GM18526 (cell line): Measurements from ENCODE around the gene LRBA.

Experiments
- POLR2A ChIP-seq: IDR thresholded peaks from 3 replicates; pipeline ENCODE4 v1.6.1; 2011; ENCODE audit not compliant: insufficient read length; ENCODE audit errors: extremely low read depth

Gene LRBA

DNA sequence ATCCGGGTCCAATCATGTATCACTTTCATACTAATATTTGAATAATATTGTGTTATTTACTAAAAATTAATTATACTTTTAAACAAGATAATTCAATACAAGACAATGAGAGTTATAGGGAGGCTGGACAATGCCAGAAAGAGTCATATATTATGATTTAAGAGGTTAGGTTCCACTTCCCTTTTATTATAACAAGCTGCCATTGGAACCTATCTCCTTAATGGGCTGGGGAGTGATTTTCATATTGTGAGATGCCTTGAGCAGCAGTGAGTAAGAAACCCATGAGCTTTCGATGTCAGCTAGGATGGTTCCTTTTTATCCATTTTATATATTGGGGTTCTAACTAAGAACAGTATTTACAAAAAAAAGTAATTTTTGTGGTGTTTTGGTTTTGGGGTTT, 341.3 kb downstream of the LRBA start:
- no peak for TF ChIP-seq POLR2A

DNA sequence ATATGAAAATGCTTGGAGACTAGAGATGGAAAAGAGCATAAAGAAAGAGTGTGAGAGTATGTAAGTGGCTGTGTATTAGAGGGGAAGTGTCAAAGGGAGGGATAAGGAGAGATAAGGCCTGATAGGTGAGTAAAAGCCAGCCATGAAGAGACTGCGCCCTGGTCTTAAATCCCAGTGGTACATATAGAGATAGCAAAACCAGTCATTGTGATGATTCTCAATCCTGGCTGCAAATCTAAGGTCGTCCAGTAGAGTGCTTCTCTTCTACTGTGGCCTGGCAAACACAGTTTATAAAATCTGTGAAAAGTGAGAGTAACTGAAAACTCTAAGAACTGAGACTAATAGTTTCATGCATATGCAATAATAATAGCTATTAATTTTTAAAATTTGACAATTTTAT, 346.3 kb downstream of the LRBA start:
- TF ChIP-seq POLR2A: no peak

DNA sequence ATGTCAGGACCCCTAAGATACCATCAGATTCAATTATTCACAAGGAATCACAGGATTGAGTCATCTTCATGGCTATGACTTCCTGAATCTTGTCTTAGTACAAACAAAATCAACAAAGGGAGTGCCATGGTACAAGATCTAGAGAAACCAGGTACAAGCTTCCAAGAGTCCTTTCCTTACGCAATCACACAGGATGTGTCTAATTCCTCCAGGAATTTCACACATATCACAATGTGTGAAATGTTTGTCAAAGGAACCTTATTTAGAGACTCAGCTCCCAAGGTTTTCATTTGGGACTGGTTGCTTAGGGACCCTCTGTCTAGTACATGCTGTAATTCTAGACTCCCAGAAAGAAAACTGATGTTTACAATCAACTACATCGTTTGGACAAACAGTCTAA, 350.1 kb downstream of the LRBA start:
- TF ChIP-seq POLR2A: no peak

DNA sequence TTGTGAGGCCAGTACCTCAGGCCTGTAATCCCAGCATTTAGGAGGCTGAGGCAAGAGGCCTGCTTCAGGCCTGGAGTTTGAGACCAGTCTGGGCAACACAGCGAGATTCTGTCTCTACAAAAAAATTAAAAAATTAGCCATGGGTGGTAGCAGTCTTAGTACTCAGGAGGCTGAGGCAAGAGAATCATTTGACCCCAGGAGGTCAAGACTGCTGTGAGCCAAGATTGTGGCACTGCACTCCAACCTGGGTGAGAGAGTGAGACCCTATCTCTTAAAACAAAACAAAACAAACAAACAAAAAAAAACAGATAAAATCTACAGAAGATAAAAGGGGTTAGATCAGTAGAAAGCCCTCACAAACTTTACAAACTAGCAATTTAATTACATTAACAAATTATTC, 352.4 kb downstream of the LRBA start:
- TF ChIP-seq POLR2A: no peak

DNA sequence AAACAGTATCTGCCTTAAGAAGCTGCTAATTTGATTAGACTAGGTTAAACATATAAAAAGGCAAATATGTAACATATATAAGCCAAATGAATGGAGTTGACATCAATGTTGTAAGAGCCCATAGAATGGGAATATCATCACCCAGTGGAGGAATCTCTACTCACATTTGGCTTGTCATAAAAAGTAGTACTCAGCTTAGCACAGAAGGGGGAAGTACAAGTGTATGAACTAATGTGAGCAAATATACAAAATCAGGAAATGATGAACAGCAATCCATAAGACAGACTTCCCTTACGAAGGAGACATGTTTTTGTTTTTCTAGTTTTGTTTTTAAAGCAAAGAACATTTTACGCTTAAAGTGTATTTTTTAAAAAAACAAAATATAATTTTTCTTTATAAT, 358.2 kb downstream of the LRBA start:
- TF ChIP-seq POLR2A: no peak

DNA sequence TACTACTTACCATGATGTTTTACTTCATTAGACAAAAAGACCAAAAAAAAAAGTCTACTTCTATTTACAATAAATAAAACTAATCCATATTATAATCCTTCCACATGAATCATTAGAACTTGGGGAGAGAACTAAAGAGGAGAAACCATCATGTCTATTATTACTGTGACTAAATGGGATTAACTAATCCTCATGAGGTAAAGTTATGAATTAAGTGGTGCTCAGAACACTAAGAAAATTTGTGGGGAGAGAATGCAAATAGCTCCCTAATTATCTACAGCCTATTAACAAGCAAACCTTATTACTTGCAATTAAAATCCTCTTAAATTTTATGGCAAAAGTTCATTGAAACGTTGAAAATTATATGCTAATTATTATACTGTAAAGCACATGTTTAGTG, 364.3 kb downstream of the LRBA start:
- no peak for TF ChIP-seq POLR2A

DNA sequence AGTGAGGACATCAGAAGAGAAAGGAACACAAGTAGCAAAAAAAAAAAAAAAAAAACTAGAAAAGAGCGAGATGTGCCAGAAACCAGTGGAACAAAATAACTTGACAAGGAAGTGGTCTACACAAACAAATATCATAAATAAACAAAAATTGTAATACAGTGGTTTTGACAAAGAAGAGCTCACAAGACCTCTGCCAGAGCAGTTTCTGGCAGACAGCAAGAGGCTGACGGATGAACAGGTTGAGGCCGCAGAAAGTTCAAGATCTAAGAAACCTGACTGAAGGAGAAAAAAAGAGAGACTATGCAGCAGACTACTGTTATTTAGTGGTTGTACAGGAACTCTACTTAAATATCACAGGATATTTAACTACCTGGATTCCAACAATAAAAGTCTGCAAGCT, 367.0 kb downstream of the LRBA start:
- no peak for TF ChIP-seq POLR2A

DNA sequence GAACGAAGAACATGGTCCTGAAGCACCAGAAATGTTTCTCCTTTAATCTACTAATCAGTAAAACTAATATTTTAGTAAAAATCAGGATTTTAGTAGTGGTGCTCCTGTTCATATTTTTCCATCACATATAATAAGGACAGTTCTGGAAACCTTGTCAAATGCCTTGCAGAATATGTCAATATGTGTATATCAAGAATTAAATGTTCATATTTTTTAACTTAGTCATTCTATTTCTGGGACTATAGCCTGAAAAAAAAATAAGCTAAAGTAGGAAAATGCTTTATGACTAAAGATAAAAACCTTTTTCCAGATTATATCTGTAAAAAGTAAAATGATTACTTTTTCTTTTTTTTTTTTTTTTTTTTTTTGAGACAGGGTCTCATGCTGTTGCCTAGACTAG, 368.1 kb downstream of the LRBA start:
- TF ChIP-seq POLR2A: no peak

DNA sequence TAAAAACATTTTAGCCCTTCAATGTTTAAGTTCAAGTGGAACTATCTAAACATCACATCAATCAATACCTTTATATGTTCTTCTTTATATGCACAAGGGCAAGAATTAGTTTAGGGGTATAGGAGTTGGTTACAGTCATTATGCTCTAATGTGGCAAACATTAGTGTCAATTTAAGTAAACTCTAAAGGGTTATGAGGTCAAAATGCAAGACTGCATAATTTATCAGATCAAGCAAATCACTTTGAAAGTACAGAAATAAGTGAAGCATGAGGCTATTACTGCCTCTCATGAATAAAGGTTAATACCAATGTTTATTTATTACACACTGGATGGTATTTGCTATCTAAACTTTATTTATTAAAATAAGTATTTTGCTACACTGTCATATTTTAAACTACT, 373.5 kb downstream of the LRBA start:
- no peak for TF ChIP-seq POLR2A

DNA sequence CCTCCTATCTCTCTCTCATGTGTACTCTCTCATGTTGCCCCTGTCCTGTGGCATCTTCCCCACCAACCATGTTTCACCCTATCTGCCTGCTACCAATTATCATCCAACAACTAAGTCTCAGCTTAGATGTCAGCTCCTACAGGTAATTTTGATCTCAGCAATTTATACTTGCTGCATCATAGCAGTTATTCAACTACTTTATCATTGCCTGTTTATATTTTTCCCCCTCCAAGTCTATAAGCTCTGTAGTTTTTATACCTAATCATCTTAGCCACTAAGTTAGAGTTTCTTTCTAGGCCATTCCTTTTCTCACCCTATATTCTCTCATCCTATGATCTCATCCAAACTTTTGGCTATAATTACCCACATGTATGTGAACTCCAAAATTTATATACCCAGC, 382.4 kb downstream of the LRBA start:
- no peak for TF ChIP-seq POLR2A

DNA sequence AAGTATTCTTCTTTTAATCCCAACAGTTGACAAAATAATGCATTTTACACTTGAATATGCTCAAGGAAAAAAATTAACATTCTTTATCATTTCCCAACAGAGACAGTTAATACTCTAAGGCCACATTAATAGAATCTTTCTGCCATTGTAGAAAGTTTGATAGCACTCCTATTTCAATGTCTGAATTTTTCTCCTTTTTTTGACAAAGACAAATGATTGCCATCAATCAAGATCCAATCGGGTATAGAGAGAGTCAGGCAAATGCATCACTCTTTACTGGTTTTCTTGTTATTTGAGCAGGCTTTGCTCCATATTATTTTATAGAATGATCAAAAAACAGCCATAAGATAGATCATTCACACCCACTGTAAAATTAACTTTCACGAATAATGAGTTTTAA, 387.0 kb downstream of the LRBA start:
- no peak for TF ChIP-seq POLR2A

DNA sequence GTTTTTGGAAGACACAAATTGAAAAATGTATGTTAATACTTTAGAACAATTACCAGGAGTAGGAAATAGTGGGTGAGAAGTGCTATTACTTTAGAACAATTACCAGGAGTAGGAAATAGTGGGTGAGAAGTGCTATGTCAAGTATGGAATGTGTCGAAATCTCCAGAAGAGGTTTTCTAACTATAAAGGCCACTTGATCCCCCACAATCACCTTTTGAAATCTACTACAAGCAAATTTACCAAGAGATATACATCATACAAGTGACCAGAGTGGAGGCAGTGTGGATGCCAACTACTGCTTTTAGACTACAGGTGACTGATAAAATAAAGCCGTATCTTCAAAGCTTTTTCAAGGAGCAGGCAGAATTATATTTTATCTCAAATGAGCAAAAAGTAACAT, 390.1 kb downstream of the LRBA start:
- no peak for TF ChIP-seq POLR2A

DNA sequence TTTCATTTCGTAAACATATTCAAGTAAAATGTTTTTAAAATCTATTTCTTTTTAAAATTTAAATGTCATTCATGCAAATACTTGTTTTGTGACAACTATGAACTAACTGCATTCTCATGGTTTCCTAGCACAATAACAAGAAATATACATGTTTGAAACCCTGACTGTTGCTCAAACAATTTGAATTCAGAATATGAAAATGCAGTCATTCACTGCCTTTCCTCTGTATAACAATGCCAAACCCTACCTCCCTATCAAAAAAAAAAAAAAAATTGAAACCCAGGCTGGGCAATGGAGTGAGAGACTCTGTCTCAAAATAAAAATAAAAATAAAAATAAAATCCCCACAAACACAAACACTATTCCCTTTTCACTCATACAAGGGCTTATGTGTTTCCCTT, 391.0 kb downstream of the LRBA start:
- TF ChIP-seq POLR2A: no peak

DNA sequence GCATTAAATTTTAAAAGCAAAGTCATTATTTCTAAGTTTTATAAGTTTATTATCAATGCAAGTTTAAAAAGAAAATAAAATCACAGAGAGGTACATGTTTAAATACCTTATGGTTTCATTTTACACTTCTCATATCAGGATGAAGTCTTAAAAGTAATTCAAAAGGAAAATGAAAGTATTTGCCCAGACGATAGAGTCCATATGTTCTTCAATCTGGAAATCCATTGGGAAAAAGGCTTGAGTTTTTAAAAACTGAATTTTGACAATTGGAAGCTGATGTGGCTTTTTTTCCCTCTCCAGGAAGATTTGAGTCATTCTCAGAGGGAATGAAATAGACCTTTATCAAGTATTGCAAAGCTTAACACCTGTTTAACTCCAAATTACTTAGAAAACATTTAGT, 396.0 kb downstream of the LRBA start:
- TF ChIP-seq POLR2A: no peak

DNA sequence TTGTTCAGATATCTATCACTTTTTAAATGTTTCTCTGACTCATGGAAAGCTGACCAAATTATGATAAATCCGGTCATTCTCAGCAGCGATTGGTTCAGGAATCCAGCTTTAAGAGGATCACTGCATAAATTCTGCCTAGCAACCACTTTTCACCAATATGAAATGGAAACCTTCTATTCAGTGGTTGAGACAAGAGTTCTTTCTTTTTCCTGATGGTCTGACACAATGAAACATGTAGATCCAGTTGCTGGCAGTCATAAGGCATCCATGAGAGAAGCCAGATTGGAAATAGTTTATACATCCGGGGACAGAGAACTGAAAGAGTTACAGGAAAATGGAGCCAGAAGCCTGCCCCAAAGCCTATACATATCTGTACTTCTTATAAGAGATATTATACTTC, 406.0 kb downstream of the LRBA start:
- no peak for TF ChIP-seq POLR2A

DNA sequence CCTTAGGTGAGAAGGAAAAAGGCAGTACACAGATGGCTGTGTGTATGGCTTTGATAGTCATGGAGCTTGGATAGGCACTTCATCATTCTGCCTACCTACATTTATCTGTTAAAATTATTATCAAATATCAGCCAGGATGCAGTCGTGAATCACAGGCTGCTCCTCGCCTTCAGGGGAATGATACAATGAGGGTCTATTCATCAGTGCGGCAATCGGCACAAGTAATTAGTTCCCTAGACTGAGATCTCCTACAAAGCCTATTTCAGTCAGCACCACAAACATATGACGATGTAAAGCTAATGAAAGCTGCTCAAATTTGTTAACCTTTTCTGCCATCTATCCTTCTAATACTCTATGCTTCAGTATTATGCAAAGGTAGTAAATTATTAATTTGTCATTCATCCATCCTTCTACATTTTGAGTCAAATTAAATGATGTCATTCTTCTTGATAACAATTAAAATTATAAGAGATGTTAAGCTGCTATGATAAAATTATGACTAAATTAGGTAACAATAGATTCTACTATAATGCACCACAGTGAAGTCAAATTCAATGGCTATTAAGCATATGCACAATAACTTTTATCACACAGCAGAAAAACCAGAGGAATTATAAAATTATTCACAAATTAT, 414.2 kb downstream of the LRBA start:
- no peak for TF ChIP-seq POLR2A

DNA sequence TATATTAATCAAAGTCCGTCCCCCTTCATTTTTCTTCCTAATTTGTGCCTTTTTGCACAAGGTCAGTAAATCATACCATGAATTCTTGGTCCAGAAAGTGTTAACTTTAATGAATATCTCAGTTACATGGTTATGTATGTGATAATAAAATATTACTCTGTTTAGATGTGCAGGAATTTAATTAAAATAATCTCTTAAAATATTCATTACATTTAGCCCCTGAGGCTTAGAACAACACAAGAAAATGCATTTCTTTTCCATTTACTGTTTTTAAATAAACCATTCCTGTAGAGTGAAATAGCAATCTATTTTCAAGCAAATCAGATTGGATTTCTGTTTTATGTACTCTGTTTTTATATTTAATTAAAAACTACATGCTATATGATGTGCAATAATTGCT, 415.5 kb downstream of the LRBA start:
- no peak for TF ChIP-seq POLR2A

DNA sequence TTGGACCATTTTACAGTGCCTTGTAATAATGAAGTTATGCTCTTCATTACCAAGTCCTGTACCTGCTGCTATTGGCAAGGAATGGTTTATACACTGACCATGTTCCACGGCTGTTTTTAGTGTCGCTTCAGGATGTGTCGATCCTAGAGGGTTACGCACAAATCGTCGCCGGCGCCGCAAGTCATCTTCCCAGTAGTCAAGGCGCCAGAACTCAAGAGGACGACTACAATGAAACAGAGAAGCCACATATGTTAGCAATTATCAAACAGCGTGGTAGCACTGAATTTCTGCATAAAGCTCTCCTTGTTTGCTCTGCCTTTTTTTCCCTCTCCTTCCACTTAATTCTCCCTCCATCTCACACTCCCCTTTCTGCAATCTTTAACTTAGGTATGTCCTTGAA, 416.2 kb downstream of the LRBA start:
- no peak for TF ChIP-seq POLR2A

DNA sequence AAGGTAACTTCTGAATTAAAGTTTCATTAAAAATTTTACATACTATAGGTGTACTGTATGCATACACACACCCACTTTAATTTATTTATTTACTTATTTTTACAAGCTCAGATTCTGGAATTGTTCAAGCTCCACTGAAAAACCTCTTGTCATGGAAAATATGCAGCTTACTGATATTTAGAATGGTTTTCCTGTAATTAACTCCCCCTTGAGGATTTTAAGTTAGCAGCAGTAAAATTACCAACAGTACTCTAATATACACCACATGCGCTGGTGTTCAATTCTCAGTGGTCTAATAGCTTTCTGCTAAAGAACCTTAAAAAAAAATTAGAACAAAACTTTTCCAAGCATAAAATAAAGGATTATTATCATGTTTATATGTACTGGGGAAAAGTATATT, 421.1 kb downstream of the LRBA start:
- no peak for TF ChIP-seq POLR2A

DNA sequence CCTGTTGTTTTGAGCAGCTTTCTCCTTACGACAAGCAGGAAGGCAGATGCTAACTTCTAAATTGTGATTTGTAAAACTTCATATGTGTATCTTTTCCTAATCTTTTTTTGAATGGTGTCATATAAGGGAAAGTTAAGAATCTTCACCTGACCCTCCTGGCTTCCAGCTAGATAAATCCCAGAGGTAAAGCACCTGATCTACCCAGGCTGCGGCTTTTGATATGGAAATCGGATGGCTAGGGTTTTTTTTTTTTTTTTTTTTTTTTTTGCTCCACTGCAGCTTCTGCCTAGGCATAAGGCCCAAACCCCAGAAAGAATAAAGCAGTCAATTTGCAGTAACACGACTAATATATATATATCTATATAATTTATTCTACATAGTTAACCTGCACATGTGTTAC, 423.2 kb downstream of the LRBA start:
- no peak for TF ChIP-seq POLR2A
